IMR-90 (cell line): ENCODE results near the gene AKNA.

ENCODE experiments used
- BHLHE40 ChIP-seq: fragments of 150-350 bp; IDR thresholded peaks from 2 replicates; pipeline ENCODE4 v1.6.1; 2016; ENCODE audit warnings: mild to moderate bottlenecking, low read depth, low read length
- CEBPB ChIP-seq: IDR thresholded peaks from 2 replicates; pipeline ENCODE4 v1.6.1; 2012; ENCODE audit warnings: low read depth, low read length, improper control_type of control experiment
- MAFK ChIP-seq: IDR thresholded peaks from 2 replicates; pipeline ENCODE4 v1.6.1; 2012; ENCODE audit warnings: low read depth, low read length, improper control_type of control experiment
- MXI1 ChIP-seq: IDR thresholded peaks from 2 replicates; pipeline ENCODE4 v1.6.1; 2012; ENCODE audit warnings: low read depth, mild to moderate bottlenecking, low read length, moderate library complexity, borderline replicate concordance
- POLR2A ChIP-seq: IDR thresholded peaks from 2 replicates; pipeline ENCODE4 v1.6.1; 2012; ENCODE audit warnings: mild to moderate bottlenecking, low read depth, low read length
- RCOR1 ChIP-seq: IDR thresholded peaks from 2 replicates; pipeline ENCODE4 v1.6.1; 2012; ENCODE audit warnings: mild to moderate bottlenecking, low read length, improper control_type of control experiment; ENCODE audit not compliant: insufficient replicate concordance
- SMC3 ChIP-seq: fragments of 150-350 bp; IDR thresholded peaks from 2 replicates; pipeline ENCODE4 v1.6.1; 2016; ENCODE audit warnings: low read depth, mild to moderate bottlenecking, antibody characterized with exemption, low read length, moderate library complexity
- TF ChIP-seq, protein P1 (sequence below): fragments of 150-350 bp; IDR thresholded peaks from 2 replicates; pipeline ENCODE4 v1.6.1; 2017; ENCODE audit warnings: mild to moderate bottlenecking, antibody characterized with exemption, low read length, low read depth
- TF ChIP-seq, protein P2 (sequence below): conservative IDR thresholded peaks from 2 replicates; pipeline ENCODE4 v1.5.1; 2012; ENCODE audit warnings: mild to moderate bottlenecking, low read depth, low read length, improper control_type of control experiment
- TF ChIP-seq, protein P3 (sequence below): fragments of 150-350 bp; IDR thresholded peaks from 2 replicates; pipeline ENCODE4 v1.6.1; 2016; ENCODE audit warnings: low read depth, mild to moderate bottlenecking, low read length, moderate library complexity, borderline replicate concordance

DNA sequence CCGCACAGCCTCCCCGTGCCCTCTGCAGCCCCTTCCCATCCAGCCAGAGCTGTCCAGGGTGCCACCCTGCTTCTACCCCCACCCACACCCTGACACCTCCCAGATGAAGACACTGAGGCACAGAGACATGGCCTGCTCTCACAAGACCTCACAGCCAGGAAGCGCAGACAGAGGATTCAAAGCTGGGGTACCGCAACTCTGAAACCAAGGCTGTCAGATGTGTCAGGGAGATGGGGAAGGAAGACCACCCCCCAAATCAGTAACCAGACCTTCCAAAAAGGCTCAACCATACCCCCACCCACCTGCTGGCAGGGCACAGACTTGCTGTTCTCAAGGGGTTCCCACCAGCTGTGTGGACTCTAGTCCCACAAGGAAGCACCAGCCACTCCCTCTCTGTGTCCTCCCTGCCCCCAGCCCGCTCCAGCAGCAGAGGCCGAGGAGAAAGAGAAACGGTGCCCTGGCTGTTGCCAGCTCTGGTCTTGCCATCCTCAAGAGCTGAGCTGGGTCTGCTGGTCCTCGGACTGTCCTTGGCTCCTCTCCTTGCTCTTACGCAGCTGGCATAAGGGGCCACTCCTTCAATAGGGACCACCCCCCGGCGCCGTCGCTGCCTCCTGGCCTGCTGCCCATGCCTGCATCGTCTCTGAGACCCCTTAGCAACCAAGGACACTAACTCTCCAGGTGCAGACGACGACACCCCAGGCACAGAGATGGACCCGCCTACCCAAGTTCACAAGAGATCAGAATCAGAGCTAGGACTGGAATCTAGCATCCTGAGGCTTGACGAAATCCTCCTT, 699 bp downstream of the AKNA start:
- TF ChIP-seq, protein P1, sequence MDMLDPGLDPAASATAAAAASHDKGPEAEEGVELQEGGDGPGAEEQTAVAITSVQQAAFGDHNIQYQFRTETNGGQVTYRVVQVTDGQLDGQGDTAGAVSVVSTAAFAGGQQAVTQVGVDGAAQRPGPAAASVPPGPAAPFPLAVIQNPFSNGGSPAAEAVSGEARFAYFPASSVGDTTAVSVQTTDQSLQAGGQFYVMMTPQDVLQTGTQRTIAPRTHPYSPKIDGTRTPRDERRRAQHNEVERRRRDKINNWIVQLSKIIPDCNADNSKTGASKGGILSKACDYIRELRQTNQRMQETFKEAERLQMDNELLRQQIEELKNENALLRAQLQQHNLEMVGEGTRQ, result no peak
- TF ChIP-seq, protein P2, sequence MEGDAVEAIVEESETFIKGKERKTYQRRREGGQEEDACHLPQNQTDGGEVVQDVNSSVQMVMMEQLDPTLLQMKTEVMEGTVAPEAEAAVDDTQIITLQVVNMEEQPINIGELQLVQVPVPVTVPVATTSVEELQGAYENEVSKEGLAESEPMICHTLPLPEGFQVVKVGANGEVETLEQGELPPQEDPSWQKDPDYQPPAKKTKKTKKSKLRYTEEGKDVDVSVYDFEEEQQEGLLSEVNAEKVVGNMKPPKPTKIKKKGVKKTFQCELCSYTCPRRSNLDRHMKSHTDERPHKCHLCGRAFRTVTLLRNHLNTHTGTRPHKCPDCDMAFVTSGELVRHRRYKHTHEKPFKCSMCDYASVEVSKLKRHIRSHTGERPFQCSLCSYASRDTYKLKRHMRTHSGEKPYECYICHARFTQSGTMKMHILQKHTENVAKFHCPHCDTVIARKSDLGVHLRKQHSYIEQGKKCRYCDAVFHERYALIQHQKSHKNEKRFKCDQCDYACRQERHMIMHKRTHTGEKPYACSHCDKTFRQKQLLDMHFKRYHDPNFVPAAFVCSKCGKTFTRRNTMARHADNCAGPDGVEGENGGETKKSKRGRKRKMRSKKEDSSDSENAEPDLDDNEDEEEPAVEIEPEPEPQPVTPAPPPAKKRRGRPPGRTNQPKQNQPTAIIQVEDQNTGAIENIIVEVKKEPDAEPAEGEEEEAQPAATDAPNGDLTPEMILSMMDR, result no peak
- no peak for TF ChIP-seq MAFK
- TF ChIP-seq POLR2A, result no peak
- TF ChIP-seq SMC3, result no peak
- TF ChIP-seq, protein P3, sequence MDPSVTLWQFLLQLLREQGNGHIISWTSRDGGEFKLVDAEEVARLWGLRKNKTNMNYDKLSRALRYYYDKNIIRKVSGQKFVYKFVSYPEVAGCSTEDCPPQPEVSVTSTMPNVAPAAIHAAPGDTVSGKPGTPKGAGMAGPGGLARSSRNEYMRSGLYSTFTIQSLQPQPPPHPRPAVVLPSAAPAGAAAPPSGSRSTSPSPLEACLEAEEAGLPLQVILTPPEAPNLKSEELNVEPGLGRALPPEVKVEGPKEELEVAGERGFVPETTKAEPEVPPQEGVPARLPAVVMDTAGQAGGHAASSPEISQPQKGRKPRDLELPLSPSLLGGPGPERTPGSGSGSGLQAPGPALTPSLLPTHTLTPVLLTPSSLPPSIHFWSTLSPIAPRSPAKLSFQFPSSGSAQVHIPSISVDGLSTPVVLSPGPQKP, result no peak
- no peak for TF ChIP-seq BHLHE40
- TF ChIP-seq CEBPB, result no peak
- no peak for TF ChIP-seq MXI1
- no peak for TF ChIP-seq RCOR1
